ENCODE measurements around the gene BCORL1.
A peak's percentile ranks its signal among the peaks of the same experiment; 100 is the strongest.

BCORL1 gene

GRCh38 chrX:130058652-130059051 is 76.2 kb downstream of the BCORL1 start:
- Histone ChIP-seq H3K4me3 (replicated peaks; ENCODE audit: insufficient read depth, low read length) (no peak overlapping the region), H3K27me3 (ENCODE audit: insufficient read depth, poor library complexity, severe bottlenecking) (no peaks in the 10 kb centered on the region), H3K27ac (replicated peaks) (no peak overlapping the region)
- no peak for TF ChIP-seq SPI1 (IDR thresholded peaks at IDR 0.05; ENCODE audit: borderline replicate concordance, low read depth)
- no peak for TF ChIP-seq REST (IDR thresholded peaks at IDR 0.05; ENCODE audit: insufficient replicate concordance, low read depth)
- no peak for TF ChIP-seq POLR2AphosphoS5 (IDR thresholded peaks at IDR 0.05; ENCODE audit: low read depth)
- TF ChIP-seq, protein P1, sequence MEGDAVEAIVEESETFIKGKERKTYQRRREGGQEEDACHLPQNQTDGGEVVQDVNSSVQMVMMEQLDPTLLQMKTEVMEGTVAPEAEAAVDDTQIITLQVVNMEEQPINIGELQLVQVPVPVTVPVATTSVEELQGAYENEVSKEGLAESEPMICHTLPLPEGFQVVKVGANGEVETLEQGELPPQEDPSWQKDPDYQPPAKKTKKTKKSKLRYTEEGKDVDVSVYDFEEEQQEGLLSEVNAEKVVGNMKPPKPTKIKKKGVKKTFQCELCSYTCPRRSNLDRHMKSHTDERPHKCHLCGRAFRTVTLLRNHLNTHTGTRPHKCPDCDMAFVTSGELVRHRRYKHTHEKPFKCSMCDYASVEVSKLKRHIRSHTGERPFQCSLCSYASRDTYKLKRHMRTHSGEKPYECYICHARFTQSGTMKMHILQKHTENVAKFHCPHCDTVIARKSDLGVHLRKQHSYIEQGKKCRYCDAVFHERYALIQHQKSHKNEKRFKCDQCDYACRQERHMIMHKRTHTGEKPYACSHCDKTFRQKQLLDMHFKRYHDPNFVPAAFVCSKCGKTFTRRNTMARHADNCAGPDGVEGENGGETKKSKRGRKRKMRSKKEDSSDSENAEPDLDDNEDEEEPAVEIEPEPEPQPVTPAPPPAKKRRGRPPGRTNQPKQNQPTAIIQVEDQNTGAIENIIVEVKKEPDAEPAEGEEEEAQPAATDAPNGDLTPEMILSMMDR (IDR thresholded peaks at IDR 0.05; ENCODE audit: insufficient read depth, low read length): no peak
- no peak for TF ChIP-seq GABPA (IDR thresholded peaks at IDR 0.05; ENCODE audit: low read depth)
- no peak for DNase-seq (ENCODE audit: low read depth in 1 of 2, low spot score in 1 of 2)

- no peak for TF ChIP-seq POLR2AphosphoS5 (IDR thresholded peaks at IDR 0.05; ENCODE audit: low read depth)
- no peak for TF ChIP-seq REST (IDR thresholded peaks at IDR 0.05; ENCODE audit: insufficient replicate concordance, low read depth)
- TF ChIP-seq, protein P1 (IDR thresholded peaks at IDR 0.05; ENCODE audit: insufficient read depth, low read length): no peak
- no peak for TF ChIP-seq SPI1 (IDR thresholded peaks at IDR 0.05; ENCODE audit: borderline replicate concordance, low read depth)
- TF ChIP-seq GABPA (IDR thresholded peaks at IDR 0.05; ENCODE audit: low read depth): no peak
- DNase-seq (ENCODE audit: low read depth in 1 of 2, low spot score in 1 of 2): peak; percentile 44 to 72
- Histone ChIP-seq H3K4me3 (replicated peaks; ENCODE audit: insufficient read depth, low read length) (peak overlapping the region; percentile 46), H3K27ac (replicated peaks) (peak overlapping the region; percentile 62), H3K27me3 (ENCODE audit: insufficient read depth, poor library complexity, severe bottlenecking) (no peaks in the 10 kb centered on the region)
Observed at GRCh38 chrX:130060122-130061069, 78.0 kb downstream of the BCORL1 start.

- TF ChIP-seq SPI1 (IDR thresholded peaks at IDR 0.05; ENCODE audit: borderline replicate concordance, low read depth): no peak
- TF ChIP-seq REST (IDR thresholded peaks at IDR 0.05; ENCODE audit: insufficient replicate concordance, low read depth): no peak
- TF ChIP-seq, protein P1 (IDR thresholded peaks at IDR 0.05; ENCODE audit: insufficient read depth, low read length): no peak
- no peak for TF ChIP-seq GABPA (IDR thresholded peaks at IDR 0.05; ENCODE audit: low read depth)
- TF ChIP-seq POLR2AphosphoS5 (IDR thresholded peaks at IDR 0.05; ENCODE audit: low read depth): no peak
- DNase-seq (ENCODE audit: low read depth in 1 of 2, low spot score in 1 of 2): no peak
- no peak overlapping the region for H3K27ac ChIP-seq (replicated peaks)
- H3K27me3 ChIP-seq (ENCODE audit: insufficient read depth, poor library complexity, severe bottlenecking): no peaks in the 10 kb centered on the region
- no peak overlapping the region for H3K4me3 ChIP-seq (replicated peaks; ENCODE audit: insufficient read depth, low read length)
Observed at GRCh38 chrX:130066975-130067615, 84.7 kb downstream of the BCORL1 start.
